RCC 7860 (cell line): Measurements from ENCODE around the gene PADI1.

Experiments
- DNase-seq: peaks from one replicate; pipeline ENCODE4 v3.0.0-alpha.2; 2015; ENCODE audit warnings: low spot score
- FAIRE-seq: peaks from 2 replicates; lab custom pipeline; 2012; peaks lifted over from hg19 to GRCh38; lab: Jason Lieb, UNC

Gene PADI1

GRCh38 chr1:17293681-17294425, 88.9 kb downstream of the PADI1 start:
- no peak for FAIRE-seq
- DNase-seq = no peak

- DNase-seq = no peak
- no peak for FAIRE-seq
These were observed 90.4 kb downstream of the PADI1 start for GRCh38 chr1:17295292-17295691.
